ENCODE measurements around the gene KRABD2.

The KRABD2 gene

GRCh38 chr17:8376271-8377067 is at the start of gene KRABD2:
KRABD2 (minus strand) TSS chr17:8376704.
- Histone ChIP-seq H3K4me1 (replicated peaks in 1 of 2) (peaks cover 19 to 23% of the 10 kb centered on the region in 2 donors), H3K4me3 (peak within 1 kb of the TSS; percentile 48 to 76 (median 58)), H3K27ac (peak within 1 kb of the TSS; percentile 79 to 92)
- ATAC-seq (replicated peaks in 6 of 8), result peak; percentile 82 to 98 (median 96)
- in situ Hi-C loops (cut with MboI; ENCODE audit: low pct_unique_long_range_greater_than_20kb in 2 of 9, low sequenced_read_pairs in 9 of 9, unreplicated experiment in 9 of 9), result no loop called here
- 0 to 14% (median 10%) methylated on average over 4 to 7 of the region's 41 CpGs; no CpG with 5 or more reads in 7 of the 10 experiments for WGBS, 10 experiments

GRCh38 chr17:8421571-8421970 is 45.1 kb upstream of the KRABD2 start:
- in situ Hi-C loops (cut with MboI; ENCODE audit: low pct_unique_long_range_greater_than_20kb in 2 of 9, low sequenced_read_pairs in 9 of 9, unreplicated experiment in 9 of 9), result loop anchor here in 7 of 9 experiments (25.0 kb wide), 4 partner anchors 216 to 366 kb away; partner anchors contain the start of genes MFSD6L (in 3 of the 7), CCDC42 (in 2 of the 7), SPDYE4 (in 2 of the 7) and MYH10 (in 1 of the 7)
- no peak overlapping the region for H3K27ac ChIP-seq
- H3K4me3 ChIP-seq, result no peak overlapping the region
- H3K4me1 ChIP-seq (replicated peaks in 1 of 2), result peaks cover 0 to 8% of the 10 kb centered on the region in 2 donors
- no peak for ATAC-seq (replicated peaks in 6 of 8)
- WGBS, 10 experiments, result 45 to 100% (median 76%) methylated on average over 1 to 2 of the region's 3 CpGs; no CpG with 5 or more reads in 4 of the 10 experiments

GRCh38 chr17:8420041-8420934 is 43.8 kb upstream of the KRABD2 start:
- Histone ChIP-seq H3K4me1 (replicated peaks in 1 of 2) (peaks cover 0 to 1% of the 10 kb centered on the region in 2 donors), H3K4me3 (no peak overlapping the region), H3K27ac (no peak overlapping the region)
- ATAC-seq (replicated peaks in 6 of 8), result peak in 3 of 8 experiments; percentile 81 to 96 (median 96)
- whole genome bisulfite sequencing, 10 experiments, result 0 to 86% (median 61%) methylated on average over 1 to 5 of the region's 5 CpGs; no CpG with 5 or more reads in 1 of the 10 experiments
- in situ Hi-C loops (cut with MboI; ENCODE audit: low pct_unique_long_range_greater_than_20kb in 2 of 9, low sequenced_read_pairs in 9 of 9, unreplicated experiment in 9 of 9), result loop anchor here in 7 of 9 experiments (25.0 kb wide), 4 partner anchors 217 to 367 kb away; partner anchors contain the start of genes MFSD6L (in 3 of the 7), CCDC42 (in 2 of the 7), SPDYE4 (in 2 of the 7) and MYH10 (in 1 of the 7)

- in situ Hi-C loops (cut with MboI; ENCODE audit: low pct_unique_long_range_greater_than_20kb in 2 of 9, low sequenced_read_pairs in 9 of 9, unreplicated experiment in 9 of 9), result loop anchor here in 8 of 9 experiments (10.0 to 25.0 kb wide), 5 partner anchors 218 to 368 kb away; partner anchors contain the start of genes CCDC42 (in 3 of the 8), MFSD6L (in 3 of the 8), SPDYE4 (in 2 of the 8) and MYH10 (in 1 of the 8)
- ATAC-seq (replicated peaks in 6 of 8), result no peak
- no peaks in the 10 kb centered on the region for H3K4me1 ChIP-seq (replicated peaks in 1 of 2)
- 0 to 83% (median 69%) methylated on average over 1 of the region's 1 CpG; no CpG with 5 or more reads in 4 of the 10 experiments for WGBS, 10 experiments
- no peak overlapping the region for H3K27ac ChIP-seq
- H3K4me3 ChIP-seq, result no peak overlapping the region
Measured at GRCh38 chr17:8419305-8419704, 42.8 kb upstream of the KRABD2 start.

- H3K4me1 ChIP-seq (replicated peaks in 1 of 2), result no peaks in the 10 kb centered on the region
- no peak for ATAC-seq (replicated peaks in 6 of 8)
- WGBS, 10 experiments, result 36 to 75% (median 60%) methylated on average over 1 of the region's 1 CpG; no CpG with 5 or more reads in 4 of the 10 experiments
- no peak overlapping the region for H3K4me3 ChIP-seq
- in situ Hi-C loops (cut with MboI; ENCODE audit: low pct_unique_long_range_greater_than_20kb in 2 of 9, low sequenced_read_pairs in 9 of 9, unreplicated experiment in 9 of 9), result loop anchor here in 8 of 9 experiments (10.0 to 25.0 kb wide), 5 partner anchors 219 to 369 kb away; partner anchors contain the start of genes CCDC42 (in 3 of the 8), MFSD6L (in 3 of the 8), SPDYE4 (in 2 of the 8) and MYH10 (in 1 of the 8)
- H3K27ac ChIP-seq, result no peak overlapping the region
Measured at GRCh38 chr17:8418471-8418870, 42.0 kb upstream of the KRABD2 start.

- Histone ChIP-seq H3K27ac (no peak overlapping the region), H3K4me1 (replicated peaks in 1 of 2) (no peaks in the 10 kb centered on the region), H3K4me3 (no peak overlapping the region)
- ATAC-seq (replicated peaks in 6 of 8), result no peak
- 79 to 100% (median 86%) methylated on average over 1 to 4 of the region's 4 CpGs; no CpG with 5 or more reads in 2 of the 10 experiments for WGBS, 10 experiments
- in situ Hi-C loops (cut with MboI; ENCODE audit: low pct_unique_long_range_greater_than_20kb in 2 of 9, low sequenced_read_pairs in 9 of 9, unreplicated experiment in 9 of 9), result loop anchor here in 8 of 9 experiments (10.0 to 25.0 kb wide), 5 partner anchors 219 to 369 kb away; partner anchors contain the start of genes CCDC42 (in 3 of the 8), MFSD6L (in 3 of the 8), SPDYE4 (in 2 of the 8) and MYH10 (in 1 of the 8)
Measured at GRCh38 chr17:8417806-8418205, 41.3 kb upstream of the KRABD2 start.

- no peak for ATAC-seq (replicated peaks in 6 of 8)
- H3K27ac ChIP-seq, result no peak overlapping the region
- H3K4me1 ChIP-seq (replicated peaks in 1 of 2), result no peaks in the 10 kb centered on the region
- in situ Hi-C loops (cut with MboI; ENCODE audit: low pct_unique_long_range_greater_than_20kb in 2 of 9, low sequenced_read_pairs in 9 of 9, unreplicated experiment in 9 of 9), result loop anchor here in 8 of 9 experiments (10.0 to 25.0 kb wide), 5 partner anchors 223 to 373 kb away; partner anchors contain the start of genes CCDC42 (in 3 of the 8), MFSD6L (in 3 of the 8), SPDYE4 (in 2 of the 8) and MYH10 (in 1 of the 8)
- H3K4me3 ChIP-seq, result no peak overlapping the region
Measured at GRCh38 chr17:8413938-8414337, 37.4 kb upstream of the KRABD2 start.

- Histone ChIP-seq H3K27ac (no peak overlapping the region), H3K4me3 (no peak overlapping the region), H3K4me1 (replicated peaks in 1 of 2) (no peaks in the 10 kb centered on the region)
- in situ Hi-C loops (cut with MboI; ENCODE audit: low pct_unique_long_range_greater_than_20kb in 2 of 9, low sequenced_read_pairs in 9 of 9, unreplicated experiment in 9 of 9), result loop anchor here in 8 of 9 experiments (10.0 to 25.0 kb wide), 5 partner anchors 224 to 374 kb away; partner anchors contain the start of genes CCDC42 (in 3 of the 8), MFSD6L (in 3 of the 8), SPDYE4 (in 2 of the 8) and MYH10 (in 1 of the 8)
- ATAC-seq (replicated peaks in 6 of 8), result no peak
- whole genome bisulfite sequencing, 10 experiments, result 75 to 100% (median 83%) methylated on average over 1 to 4 of the region's 4 CpGs; no CpG with 5 or more reads in 1 of the 10 experiments
Measured at GRCh38 chr17:8413328-8413727, 36.8 kb upstream of the KRABD2 start.

- Histone ChIP-seq H3K4me3 (no peak overlapping the region), H3K4me1 (replicated peaks in 1 of 2) (no peaks in the 10 kb centered on the region), H3K27ac (no peak overlapping the region)
- ATAC-seq (replicated peaks in 6 of 8), result no peak
- 33 to 100% (median 83%) methylated on average over 1 to 5 of the region's 5 CpGs; no CpG with 5 or more reads in 2 of the 10 experiments for WGBS, 10 experiments
- in situ Hi-C loops (cut with MboI; ENCODE audit: low pct_unique_long_range_greater_than_20kb in 2 of 9, low sequenced_read_pairs in 9 of 9, unreplicated experiment in 9 of 9), result loop anchor here in 8 of 9 experiments (10.0 to 25.0 kb wide), 5 partner anchors 225 to 375 kb away; partner anchors contain the start of genes CCDC42 (in 3 of the 8), MFSD6L (in 3 of the 8), SPDYE4 (in 2 of the 8) and MYH10 (in 1 of the 8)
Measured at GRCh38 chr17:8412089-8412488, 35.6 kb upstream of the KRABD2 start.

- ATAC-seq (replicated peaks in 6 of 8), result no peak
- 83 to 100% (median 100%) methylated on average over 1 of the region's 1 CpG; no CpG with 5 or more reads in 6 of the 10 experiments for WGBS, 10 experiments
- in situ Hi-C loops (cut with MboI; ENCODE audit: low pct_unique_long_range_greater_than_20kb in 2 of 9, low sequenced_read_pairs in 9 of 9, unreplicated experiment in 9 of 9), result loop anchor here in 8 of 9 experiments (10.0 to 25.0 kb wide), 5 partner anchors 226 to 376 kb away; partner anchors contain the start of genes CCDC42 (in 3 of the 8), MFSD6L (in 3 of the 8), SPDYE4 (in 2 of the 8) and MYH10 (in 1 of the 8)
Measured at GRCh38 chr17:8410883-8411238, 34.4 kb upstream of the KRABD2 start.

GRCh38 chr17:8409966-8410882 is 33.7 kb upstream of the KRABD2 start:
- ATAC-seq (replicated peaks in 6 of 8), result peak; percentile 90 to 99 (median 96)
- in situ Hi-C loops (cut with MboI; ENCODE audit: low pct_unique_long_range_greater_than_20kb in 2 of 9, low sequenced_read_pairs in 9 of 9, unreplicated experiment in 9 of 9), result loop anchor here in 8 of 9 experiments (10.0 to 25.0 kb wide), 5 partner anchors 227 to 377 kb away; partner anchors contain the start of genes CCDC42 (in 3 of the 8), MFSD6L (in 3 of the 8), SPDYE4 (in 2 of the 8) and MYH10 (in 1 of the 8)
- Histone ChIP-seq H3K4me1 (replicated peaks in 1 of 2) (no peaks in the 10 kb centered on the region), H3K4me3 (no peak overlapping the region), H3K27ac (no peak overlapping the region)
- WGBS, 10 experiments, result 13 to 60% (median 35%) methylated on average over 3 to 15 of the region's 19 CpGs

More at GRCh38 chr17:8410883-8411238, 34.4 kb upstream of the KRABD2 start:
- no peak overlapping the region for H3K4me3 ChIP-seq
- no peak overlapping the region for H3K27ac ChIP-seq
- H3K4me1 ChIP-seq (replicated peaks in 1 of 2), result no peaks in the 10 kb centered on the region

Measured in motor neuron (in vitro differentiated cells).